NCI-H2196 treated with DMSO at 0.1 percent for 48 hours (cell line): ENCODE data around the gene HYDIN.

Source experiments
- DNase-seq: peaks from one replicate; lab custom pipeline; 2025; ENCODE audit not compliant: unreplicated experiment; lab: John Stamatoyannopoulos, UW

Gene HYDIN

GRCh38 chr16:71230122-71230845, at the start of gene HYDIN:
TSS of gene HYDIN (minus strand) at chr16:71230722. CDS start at chr16:71186895, 43,827 bp downstream.
- DNase-seq = peak; percentile 31

GRCh38 chr16:71276589-71277334, 46.2 kb upstream of the HYDIN start:
- DNase-seq = no peak

DNA sequence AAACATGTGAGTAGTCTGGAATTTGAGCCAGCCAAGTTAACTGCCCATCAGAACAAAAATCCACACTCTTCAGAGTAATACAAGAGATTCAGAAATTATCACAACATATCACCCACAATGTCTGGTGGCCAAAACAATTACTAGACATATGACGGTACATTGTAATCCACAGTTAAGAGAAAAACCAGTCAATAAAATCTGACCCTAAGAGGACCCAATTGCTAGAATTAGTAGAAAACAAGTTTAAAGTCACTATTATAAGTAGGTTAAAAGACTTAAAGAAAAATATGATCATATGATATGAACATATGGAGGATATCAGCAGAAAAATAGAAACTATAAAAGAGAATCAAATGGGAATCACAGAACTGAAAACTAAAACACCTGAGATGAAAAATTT, 42.9 kb upstream of the HYDIN start:
- DNase-seq = no peak

- no peak for DNase-seq
Observed at GRCh38 chr16:71264299-71264698, 33.8 kb upstream of the HYDIN start.

DNA sequence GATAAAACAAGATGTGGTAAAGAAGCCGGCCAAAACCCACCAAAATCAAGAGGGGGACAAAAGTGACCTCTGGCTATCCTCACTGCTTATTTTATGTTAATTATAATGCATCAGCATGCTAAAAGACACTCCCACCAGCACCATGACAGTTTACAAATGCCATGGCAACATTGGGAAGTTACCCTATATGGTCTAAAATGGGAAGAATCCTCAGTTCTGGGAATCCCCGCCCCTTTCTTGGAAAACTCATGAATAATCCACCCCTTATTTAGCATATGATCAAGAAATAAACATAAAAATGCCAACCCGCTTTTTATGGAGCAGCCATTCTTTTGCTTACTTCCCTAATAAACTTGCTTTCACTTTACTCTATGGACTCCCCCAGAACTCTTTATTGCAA, 33.1 kb upstream of the HYDIN start:
- DNase-seq = no peak

- no peak for DNase-seq
Observed at GRCh38 chr16:71262391-71262790, 31.9 kb upstream of the HYDIN start.

DNA sequence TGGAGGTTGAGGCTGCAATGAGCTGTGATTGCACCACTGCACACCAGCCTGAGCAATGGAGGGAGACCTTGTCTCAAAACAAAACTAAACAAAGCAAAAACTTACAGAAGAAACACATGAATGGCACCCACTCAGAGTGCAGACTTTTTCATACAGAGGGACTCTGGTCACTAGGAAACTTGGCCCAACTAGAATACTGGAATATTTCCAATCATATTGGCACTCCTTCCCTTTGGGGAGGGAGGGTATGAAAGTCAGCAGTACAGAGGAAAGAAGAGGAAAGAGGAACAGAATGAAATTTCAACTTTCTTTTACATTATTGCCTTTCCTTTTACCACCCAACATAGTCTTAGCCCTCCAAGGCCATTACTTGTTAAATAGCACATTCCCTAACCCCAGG, 30.5 kb upstream of the HYDIN start:
- no peak for DNase-seq

DNA sequence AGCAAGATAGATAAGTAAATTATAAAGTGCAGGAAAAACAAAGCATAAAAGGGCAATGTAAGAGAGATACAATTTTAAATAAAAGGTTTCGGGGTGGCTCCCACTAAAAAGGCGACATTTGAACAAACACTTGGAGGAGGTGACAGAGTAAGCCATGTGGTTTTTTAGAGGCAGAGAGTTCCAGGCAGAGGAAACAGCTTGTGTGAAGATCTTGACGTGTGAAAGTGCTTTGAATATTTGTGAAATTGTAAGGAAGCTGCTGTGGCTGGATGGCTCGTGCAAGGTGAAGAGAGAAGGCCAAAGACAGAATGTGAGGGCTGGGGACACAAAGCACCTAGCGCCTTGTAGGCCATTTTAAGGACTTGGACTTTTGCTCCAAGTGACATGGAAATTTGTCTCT, 28.6 kb upstream of the HYDIN start:
- DNase-seq = no peak

- DNase-seq = no peak
Observed at GRCh38 chr16:71258372-71258771, 27.9 kb upstream of the HYDIN start.

GRCh38 chr16:71257768-71258167, 27.2 kb upstream of the HYDIN start:
- no peak for DNase-seq

DNA sequence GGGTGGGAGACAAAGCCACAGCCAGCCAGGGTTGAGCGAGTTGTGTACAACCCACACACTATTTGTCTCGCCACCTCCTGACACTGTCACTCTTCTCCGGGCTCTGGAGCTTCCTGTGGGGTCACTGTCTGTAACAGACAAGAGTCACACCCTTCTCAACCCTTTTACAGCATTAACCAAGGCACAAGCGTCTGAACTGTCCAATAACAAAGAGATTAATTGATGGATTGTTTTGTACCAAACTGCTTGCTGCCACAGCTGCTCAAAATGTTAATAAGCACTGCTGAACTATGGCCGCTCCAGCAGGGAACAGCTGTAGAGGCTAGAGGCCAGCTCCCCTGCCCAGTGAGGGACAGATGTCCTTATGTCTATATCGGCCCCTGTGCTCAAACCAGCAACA, 25.2 kb upstream of the HYDIN start:
- no peak for DNase-seq

GRCh38 chr16:71254832-71255525, 24.5 kb upstream of the HYDIN start:
- DNase-seq = no peak

- DNase-seq = no peak
Observed at GRCh38 chr16:71250461-71251235, 20.1 kb upstream of the HYDIN start.

DNA sequence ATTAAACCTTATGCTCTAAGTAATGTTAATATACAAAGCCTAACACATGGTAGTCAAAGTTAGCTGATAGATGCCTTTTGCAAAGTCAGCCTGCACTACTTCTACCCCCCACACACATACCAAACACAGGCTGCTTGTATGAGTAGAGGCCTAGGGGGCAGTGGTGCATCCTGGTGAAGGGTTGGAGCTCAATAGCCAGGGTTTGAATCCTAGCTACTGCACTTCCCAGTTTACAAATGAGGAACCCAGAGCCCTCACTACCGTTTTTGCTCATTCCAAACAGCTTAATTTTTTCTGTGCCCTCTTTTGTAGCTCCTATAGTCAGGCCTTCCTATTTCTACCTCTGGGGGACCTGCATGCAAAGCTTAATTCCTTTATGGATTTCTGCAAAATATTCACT, 18.9 kb upstream of the HYDIN start:
- DNase-seq = no peak

- no peak for DNase-seq
Observed at GRCh38 chr16:71247478-71247877, 17.0 kb upstream of the HYDIN start.

DNA sequence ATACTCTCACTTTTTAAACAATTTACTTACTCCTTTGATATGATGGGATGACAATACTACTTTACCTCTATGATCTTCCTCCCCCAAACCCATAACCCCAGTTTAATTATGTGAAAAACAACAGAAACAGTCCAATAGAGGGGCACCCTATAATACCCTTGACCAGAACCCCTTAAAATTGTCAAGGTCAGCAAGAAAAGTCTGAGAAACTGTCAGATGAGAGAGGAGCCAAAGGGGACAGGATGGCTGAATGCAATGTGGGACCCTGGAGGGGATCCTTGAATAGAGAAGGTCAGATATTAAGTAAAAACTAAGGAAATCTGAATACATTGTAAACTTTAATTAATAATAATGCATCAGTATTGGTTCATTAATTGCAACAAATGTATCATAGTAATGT, 15.8 kb upstream of the HYDIN start:
- DNase-seq = no peak

DNA sequence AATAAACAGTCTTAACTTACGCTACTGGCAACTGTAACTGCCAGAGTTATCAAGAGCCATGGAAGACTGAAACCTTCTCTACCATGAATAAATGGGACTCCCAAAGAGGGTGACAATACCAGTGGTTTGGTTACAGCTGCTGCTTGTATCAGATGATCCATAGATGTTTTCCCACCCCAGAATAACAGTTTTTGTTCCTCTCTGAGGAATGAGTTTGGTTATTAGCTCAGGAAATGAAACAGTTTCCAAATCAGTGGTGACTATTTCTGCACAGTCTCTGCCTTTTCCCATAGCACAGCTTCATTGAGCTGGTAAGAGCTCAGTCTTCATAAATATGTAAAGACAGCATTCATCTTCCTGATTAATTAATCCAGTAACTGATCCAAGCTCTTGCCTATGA, 14.0 kb upstream of the HYDIN start:
- no peak for DNase-seq

DNA sequence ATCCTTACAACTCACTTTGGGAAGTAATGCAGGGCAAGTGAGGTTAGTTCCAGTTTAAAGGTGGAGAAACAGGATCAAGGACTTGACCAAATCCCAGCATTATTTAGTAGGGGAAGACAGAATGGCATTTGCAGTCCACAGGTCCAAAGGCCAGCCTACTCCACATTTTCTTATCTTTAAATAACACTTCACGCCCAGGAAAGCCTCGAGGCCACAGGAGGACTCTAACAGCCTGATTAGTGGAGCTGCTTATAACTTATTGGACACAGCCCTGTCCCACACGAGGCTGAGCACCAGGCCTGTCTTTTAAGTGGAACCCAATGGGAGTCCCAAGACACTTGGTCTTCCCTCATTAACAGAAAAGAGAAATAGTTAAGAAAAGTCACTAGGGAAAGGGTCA, 12.1 kb upstream of the HYDIN start:
- no peak for DNase-seq

DNA sequence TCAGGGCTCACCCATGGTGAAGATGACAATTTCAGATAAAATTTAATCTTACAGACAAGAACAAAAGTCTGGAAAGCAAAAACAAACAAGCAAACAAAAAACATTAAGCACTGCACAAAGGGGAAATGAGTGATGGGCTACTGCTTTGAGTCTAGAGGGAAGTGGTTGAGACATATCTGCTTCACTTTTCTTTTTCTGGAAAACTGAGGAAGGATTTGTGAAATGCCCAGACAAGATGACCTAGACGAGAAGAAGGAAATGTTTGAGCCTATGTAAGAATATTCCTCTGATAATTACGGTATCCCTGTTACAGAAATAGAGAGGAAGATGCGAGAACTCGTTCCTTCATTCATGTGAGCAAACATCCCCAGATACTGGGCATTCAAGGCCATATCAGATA, 11.5 kb upstream of the HYDIN start:
- DNase-seq = no peak

DNA sequence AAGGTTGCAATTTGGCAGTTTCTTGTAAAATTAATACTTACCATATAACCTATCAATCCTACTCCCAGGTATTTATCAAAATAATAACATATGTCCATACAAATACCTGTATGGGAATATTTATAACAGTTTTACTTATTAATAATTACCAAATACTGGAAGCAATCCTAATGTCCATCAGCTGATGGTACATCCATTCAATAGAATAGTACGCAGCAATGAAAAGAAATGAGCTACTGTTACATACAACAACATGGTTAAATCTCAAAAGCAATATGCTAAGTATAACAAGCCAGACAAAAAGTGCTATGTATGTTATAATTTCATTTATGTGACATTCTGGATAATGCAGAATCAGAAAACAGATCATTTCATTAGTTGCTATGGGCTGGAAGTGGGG, 1.2 kb downstream of the HYDIN start:
- no peak for DNase-seq
